Left renal pelvis (tissue), 4 donors: ENCODE measurements around the gene USP34. TPM values are rescaled to one million over a fixed set of nuclear protein-coding genes. Genes with fewer than 3 reads are reported as not detected.
"Not testable (repeated sequence)": the region's sequence is repeated elsewhere in the genome, so short reads cannot be mapped to it uniquely, and the experiment has no call there.

Experiments
- DNase-seq, 4 donors: peaks; one replicate each; pipeline ENCODE4 v3.0.0-alpha.2; 2013; ENCODE audit warnings: low read depth in 4 of 4, low spot score in 3 of 4
- polyA plus RNA-seq, 4 donors: library from polyadenylated mRNA; unstranded; fragments of 120-200 nt; gene quantifications; one replicate each; pipeline ENCODE4 v1.2.1, GENCODE V29; 2013; ENCODE audit not compliant: insufficient read length in 4 of 4

The USP34 gene
- polyA plus RNA-seq, 4 donors = 119 to 145 (median 134) TPM

DNA sequence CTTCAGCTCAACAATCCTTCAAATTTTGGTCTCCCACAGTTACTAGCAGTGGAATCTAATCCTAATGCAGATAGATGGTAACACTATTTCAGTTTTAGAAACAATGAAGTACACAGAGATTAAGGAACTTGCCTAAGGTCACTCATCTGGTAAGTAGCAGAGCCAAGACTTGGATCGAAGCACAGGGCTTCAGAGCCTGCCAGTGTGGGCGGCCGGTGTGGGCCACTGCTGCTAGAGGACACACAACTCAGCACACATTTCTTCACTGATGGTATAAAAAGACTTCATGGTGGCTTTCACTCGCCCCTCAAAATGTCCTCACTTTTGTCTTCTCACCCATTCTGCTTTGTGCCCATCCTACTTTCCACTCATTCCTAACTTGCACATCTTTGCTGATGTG is 297.8 kb downstream of the USP34 start:
- DNase-seq = no peak

DNA sequence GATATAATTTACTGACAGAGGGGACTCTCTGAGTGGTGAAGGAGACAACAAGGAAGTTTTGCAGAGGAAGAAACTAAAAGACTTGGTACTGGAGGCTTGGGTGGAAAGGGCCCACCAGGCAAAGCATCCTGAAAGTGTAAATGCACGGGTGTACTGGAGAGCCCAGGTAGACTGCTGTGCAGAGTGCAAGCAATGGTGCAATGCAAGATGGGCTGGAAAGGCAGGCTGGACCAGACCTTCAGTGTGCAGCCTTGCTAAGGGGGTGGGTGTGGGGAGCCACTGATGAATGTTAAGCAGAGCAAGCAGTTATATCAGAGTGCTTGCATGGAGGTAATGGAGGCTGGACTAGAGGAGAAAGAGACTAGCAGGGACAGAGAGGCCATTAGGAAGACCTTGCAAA is 298.2 kb downstream of the USP34 start:
- no peak for DNase-seq

DNA sequence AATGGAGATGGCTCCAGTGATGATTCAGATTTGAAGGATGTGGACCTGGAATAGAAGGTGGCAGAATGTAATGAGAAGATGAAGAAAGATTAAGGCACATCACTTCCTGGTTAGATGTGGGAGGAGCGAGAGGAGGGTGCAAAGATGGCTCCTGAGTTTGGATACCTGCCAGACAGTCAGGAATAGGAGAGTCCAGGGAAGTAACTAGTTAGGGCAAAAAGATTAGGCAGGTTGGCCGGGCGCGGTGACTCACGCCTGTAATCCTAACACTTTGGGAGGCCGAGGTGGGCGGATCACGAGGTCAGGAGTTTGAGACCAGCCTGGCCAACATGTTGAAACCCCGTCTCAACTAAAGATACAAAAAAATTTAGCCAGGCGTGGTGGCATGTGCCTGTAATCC is 303.3 kb downstream of the USP34 start:
- no peak for DNase-seq

DNA sequence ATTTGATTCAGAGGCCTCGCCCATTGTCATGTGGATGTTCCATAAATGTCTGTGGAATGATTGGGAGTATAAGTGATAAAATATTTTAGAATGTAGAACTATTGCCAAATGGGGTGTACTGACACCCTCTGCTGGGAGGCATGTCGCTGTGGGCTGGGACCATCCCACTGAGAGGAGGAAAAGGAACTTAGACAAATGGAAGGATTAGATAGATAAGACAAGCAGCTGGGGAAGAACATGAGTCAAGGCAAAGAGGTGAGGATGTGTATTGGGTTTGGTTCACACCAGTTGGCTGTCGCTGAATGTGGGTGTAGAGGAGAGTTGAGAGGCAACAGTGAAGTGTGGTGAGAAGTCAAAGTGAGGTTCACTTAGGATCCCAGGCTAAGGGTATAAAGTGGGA is 304.9 kb downstream of the USP34 start:
- no peak for DNase-seq

DNA sequence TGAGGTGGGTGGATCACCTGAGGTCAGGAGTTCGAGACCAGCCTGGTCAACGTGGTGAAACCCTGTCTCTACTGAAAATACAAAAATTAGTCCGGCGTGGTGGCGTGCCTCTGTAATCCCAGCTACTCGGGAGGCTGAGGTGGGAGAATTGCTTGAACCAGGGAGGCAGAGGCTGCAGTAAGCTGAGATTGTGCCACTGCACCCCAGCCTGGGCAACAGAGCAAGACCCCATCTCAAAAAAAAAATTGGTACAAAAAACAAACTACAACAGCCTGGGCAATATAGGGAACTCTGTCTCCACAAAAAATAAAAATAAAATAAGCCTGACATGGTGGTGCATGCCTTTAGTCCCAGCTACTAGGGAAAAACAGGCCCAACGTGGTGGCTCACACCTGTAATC is 305.8 kb downstream of the USP34 start:
- DNase-seq = not testable (repeated sequence)

DNA sequence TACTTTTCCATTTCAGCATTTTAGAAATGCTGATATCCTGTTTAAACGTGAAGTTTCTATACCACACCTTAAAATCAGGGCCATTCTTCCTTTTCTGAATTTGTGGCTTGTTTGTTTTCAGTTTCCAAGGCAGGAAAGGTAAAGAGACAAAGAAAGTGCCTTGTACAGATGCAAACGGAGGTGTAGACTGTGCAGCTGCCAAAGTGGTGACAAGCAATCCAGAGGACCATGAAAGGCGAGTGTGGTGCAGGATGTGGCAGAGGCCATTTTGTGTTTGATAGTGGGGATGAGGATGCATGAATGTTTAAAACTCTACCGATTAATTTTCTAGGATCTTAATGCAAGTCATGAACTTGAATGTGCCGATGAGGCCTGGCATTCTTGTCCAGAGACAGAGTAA is 308.2 kb downstream of the USP34 start:
- DNase-seq = no peak

DNA sequence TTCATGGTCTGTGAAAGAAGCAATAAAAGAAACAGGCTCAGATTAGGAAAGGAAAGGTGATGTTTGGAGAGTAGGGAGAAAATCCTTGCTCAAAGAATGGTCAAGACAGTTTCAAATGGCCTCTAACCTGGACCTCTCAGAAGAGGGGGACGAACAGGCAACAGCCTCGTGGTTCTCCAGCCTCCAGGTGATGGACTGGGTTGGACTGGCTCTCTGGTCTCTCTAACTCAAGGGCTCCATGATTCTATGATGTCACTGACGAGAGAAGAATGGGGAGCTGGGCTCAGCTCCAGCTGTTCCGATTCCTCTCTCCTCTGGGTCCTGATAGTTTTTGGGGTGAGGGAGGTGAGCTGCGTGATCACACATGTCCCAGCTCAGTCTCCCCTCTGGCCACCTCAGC is 309.0 kb downstream of the USP34 start, which contains the start of gene C2orf74:
C2orf74 (plus strand) TSS at position 301 of the 400 bp plus-strand sequence. CDS start 327 bp downstream, outside the sequence.
- no peak for DNase-seq

DNA sequence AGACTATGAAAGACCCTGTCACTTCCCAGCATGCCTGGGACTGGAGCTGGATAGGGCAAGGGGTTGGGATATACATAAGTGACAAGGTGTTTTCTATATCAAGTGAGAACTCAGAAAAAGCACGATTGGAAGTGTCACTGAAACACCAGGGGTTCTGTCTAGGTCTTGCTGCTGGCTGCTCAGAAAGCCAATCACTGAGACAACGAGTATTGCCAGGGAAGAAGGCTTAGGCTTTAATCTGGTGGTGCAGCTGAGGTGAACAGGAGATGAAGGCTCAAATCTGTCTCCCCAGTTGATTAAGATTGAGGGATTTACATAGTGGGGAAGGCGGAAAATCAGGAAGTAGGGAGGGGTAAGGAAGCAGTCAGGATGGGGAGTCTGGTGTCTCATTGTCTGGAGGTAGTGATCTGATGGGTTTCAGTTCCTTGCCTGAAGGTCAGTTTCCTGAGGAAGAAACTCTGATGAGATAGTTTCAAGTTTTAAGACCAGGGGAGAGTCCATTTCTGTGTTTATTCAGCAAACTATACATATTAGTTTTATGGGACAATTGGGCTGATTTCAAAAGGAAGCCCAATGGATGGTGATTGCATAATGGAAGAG is 312.4 kb downstream of the USP34 start:
- DNase-seq = no peak

DNA sequence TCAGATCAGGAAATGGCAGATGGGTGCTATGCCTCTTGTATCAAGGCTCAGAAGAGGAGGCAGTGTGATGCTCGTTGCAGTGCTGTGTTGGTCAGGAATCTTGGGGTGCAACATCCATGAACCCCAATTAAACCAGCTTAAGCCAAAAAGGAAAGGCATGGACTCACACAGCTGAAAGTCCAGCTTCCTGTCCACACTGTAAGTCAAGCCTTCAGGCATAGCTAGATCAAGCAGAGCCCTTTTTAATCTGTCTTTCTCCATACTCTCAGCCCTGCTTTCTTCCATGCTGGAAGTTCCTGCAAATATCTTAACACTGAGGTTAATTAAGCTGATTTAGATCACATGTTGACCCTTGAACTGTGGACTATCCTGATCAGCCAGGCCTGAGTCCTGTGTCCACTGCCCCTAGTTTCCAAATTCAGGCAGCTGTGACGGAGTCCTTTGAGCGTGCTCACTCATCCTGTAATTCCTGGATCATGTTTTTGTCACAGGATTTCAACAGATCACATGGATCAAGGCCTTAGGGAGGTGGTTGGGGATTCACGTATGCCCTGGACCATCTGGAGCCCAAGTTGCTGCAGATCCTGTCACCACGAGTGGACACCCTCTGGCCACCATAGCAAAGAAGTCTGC is 313.4 kb downstream of the USP34 start:
- DNase-seq = no peak

DNA sequence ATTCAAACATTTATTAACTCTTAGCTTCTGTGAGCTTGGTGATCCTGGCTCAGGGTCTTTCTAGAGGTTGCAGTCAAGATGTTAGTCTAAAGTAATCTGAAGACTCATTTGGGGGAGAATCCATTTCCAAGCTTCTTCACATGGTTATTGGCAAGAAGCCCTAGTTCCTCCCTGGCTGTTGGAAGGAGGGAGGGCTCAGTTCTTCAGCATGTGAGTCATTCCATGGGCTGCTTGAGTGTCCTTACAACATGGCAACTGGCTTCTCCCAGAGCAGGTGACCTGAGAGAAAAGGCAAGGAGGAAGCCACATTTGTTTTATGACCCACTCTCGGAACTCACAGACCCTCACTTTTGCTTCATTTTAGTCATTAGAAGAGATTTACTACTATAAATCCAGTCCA is 319.5 kb downstream of the USP34 start:
- no peak for DNase-seq

DNA sequence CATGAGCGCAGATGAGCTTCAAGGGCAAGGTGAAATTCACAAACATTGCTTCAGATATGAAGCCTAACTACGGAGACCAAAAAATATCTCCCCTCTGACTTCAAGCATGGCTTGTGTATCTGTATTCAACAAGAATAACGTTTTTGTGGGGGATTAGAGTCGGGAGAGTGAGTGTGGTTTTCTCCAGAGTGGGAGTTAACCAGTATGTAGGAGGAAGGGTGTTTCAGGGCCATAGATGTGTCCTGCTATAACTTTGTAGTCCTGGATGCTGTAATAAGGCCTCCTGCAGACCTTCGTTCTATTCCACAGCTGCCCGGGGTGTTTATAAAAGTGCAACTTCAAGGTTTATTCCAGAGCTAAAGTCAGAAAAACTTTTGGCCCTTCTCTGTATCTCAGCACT is 321.8 kb downstream of the USP34 start:
- DNase-seq = no peak

DNA sequence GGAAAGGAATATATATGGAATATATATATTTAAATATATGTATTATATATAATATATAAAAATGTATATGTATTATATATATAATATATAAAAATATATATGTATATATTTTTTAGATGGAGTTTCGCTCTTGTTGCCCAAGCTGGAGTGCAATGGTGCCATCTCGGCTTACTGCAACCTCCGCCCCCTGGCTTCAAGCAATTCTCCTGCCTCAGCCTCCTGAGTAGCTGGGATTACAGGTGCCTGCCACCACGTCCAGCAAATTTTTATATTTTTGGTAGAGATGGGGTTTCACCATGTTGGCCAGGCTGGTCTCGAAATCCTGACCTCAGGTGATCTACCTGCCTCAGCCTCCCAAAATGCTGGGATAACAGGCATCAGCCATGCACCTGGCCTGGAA is 322.8 kb downstream of the USP34 start:
- DNase-seq = not testable (repeated sequence)

DNA sequence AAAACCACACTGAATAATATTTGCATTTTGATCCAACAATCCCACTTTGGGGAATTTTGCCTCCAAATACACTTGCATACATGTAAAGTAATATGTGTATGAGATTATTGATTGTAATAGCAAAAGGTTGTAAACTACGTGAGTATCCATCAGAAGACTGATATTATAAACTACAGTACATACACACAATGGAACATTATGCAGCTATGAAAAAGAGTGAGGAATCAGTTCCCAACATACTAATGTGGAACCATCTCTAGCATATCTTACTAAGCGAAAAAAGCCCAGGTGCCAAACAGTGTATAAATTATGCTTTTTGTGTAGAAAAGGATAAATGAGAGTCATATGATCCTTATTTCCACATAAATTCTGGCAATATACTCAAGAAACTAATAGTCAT is 324.9 kb downstream of the USP34 start:
- DNase-seq = no peak

DNA sequence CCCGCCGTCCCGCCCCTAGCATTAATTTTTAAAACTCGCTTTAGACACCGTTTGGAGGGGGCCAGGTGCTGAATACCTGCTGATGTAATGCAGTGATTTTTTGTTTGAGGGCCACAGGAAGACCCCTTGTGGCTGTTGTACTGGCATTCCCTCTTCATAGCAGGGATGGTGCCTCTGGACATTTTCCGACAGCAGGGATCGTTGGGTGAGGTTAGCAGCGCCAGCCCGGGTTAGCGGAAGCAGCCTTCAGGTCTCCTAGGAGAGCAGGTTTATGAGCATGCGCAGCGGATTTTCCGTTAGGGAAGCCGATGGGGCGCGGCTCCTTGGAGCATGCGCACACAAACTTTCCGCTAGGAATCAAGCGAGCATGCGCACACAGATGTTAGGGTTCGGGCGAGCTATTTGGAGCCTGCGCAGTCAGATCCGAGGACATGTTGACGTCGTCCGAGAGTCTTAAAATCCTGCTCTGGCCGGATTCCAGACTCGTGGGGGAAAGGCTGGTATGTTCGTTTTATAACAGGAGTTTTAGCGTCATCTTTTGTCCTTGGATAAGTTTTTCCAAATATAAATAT is 326.1 kb downstream of the USP34 start:
- DNase-seq = peak; percentile 97 to 98 (median 98)

DNA sequence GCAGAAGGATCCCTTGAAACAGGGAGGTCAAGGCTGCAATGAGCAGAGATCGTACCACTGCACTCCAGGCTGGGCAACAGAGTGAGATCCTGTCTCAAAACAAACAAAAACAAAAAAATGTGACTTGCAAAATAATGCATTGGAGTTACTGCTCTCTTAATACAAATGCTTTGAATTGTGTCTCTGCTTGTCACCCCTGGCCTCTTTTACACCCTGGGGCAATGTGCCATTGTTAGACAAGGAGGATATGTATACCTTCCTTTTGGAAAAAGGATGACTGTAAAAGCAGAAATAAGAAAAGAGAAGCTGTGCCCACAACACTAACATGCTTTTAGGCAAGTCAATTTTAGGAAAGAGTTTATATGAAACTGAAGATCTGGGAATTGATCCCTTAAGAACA is 329.7 kb downstream of the USP34 start:
- no peak for DNase-seq

DNA sequence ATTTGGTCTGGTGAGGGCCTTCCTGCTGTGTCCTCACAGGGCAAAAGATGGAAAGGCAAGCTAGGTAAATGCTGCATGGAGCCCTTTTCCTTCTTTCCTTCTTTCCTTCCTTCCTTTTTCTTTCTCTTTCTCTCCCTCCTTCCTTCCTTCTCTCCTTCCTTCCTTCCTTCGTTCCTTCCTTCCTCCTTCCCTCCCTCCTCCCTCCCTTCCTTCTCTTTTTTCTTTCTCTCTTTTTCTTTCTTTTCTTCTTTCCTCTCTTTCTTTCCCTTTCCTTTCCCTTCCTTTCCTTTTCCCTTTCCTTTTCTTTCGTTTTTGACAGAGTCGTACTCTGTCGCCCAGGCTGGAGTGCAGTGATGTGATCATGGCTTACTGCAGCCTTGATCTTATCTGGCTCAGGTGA is 332.0 kb downstream of the USP34 start:
- no peak for DNase-seq

Other genes with a start within 250 kb of the USP34 start
- gene XPO1, start 67.3 kb upstream of the USP34 start, polyA plus RNA-seq = 100 to 1,000 TPM; 206 to 265 (median 257) TPM